GM18867 (cell line): ENCODE results near the gene NHP2.

Experiments used
- ATAC-seq: cut with Tn5 transposase; IDR thresholded peaks from one replicate; pipeline ENCODE4 v1.9.1; 2021; ENCODE audit warnings: mild to moderate bottlenecking, moderate library complexity; ENCODE audit not compliant: unreplicated experiment

The NHP2 gene

DNA sequence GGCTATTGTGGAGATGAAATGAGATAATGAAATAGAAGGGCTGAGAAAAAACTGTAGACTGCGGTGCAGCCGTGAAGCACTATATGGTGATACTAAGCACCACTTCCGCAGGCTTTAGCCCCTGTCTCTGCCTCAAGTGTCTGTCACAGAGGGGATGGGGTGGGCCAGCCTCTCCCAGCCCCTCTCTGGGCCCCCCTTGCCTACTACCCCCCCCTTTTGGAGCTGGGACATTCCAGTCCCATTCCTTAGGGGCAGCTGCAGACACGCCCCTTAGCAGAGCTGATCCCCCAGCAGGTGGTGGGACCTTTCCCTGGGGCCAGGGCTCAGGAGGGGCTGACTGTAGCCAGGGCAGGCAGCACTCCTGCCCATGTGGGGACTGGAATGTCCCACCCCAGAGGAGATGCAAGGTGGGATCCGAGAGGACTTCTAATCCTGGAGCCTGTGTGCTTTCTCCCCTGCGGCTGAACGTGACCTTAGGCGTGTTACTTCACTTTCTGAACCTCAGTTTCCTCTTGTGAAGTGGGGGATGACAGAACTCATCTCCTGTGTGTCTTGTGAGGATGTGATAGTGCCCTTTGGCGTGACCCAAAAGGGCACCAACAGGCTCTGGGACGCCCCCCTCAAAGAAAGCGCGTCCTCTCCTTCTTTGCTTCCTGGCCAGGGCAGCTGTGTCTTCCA lies 38.4 kb downstream of the NHP2 start:
- peak; percentile 22 for ATAC-seq

DNA sequence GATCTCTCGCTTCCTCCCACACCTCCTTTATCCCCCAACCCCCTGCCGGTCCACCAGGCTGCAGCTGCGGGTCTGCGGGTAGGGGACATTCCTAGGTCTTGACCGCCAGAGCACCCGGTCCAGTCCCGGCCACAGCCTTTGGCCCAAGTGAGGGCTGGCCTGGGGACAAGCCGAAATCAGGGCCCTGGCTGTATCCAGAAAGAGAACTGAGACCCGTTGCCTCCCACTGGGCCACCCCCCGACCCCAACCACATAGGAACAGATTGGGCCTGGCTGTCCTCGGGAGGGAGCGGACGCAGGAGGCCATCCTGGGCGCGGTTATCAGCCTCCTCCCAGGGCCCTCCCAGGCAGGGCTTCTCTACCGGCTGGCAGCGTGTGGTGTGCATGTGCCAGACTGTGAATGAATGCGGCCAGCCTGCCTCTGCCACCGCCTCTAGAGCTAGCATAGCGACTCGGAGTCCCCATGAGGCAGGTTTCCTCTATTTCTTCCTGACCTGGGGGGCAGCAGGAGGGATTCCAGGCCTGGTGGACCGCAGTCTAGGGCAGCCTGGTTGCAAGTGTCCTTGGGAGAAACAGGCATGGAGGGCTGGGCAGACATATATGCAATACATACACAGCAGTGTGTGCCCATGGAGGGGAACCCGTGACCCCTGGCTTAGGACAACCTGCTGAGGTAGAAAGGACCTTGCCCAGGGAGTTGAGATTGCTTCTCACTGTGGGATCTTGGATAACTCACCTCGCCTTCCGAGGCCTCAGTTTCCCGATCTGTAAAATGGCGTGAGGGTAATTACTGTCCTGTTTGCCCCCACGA lies 39.2 kb downstream of the NHP2 start:
- ATAC-seq: no peak

DNA sequence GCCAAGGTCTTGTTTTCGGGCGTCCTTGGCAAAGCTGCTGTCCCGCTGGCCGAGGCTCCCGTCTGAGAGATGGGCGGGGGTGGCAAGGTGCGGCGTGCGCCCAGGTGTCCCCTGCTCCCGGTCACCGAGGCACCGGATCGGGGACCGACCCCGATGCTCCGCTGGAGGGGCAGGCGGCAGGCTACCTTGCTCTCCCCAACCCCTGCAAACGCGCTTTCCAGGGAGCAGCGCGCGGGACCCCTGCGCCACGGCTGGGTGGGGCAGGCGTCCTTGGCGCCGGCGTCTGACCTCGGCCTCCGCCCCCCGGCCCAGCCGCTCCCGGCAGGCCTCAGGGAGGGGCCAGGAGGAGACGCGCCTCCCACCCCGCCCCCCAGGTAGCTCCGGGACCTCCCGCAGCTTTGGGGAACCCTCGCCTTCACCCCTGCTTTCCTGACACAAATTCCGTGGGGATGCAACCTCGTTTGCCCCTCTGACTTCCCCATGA lies 39.8 kb downstream of the NHP2 start:
- ATAC-seq: no peak

DNA sequence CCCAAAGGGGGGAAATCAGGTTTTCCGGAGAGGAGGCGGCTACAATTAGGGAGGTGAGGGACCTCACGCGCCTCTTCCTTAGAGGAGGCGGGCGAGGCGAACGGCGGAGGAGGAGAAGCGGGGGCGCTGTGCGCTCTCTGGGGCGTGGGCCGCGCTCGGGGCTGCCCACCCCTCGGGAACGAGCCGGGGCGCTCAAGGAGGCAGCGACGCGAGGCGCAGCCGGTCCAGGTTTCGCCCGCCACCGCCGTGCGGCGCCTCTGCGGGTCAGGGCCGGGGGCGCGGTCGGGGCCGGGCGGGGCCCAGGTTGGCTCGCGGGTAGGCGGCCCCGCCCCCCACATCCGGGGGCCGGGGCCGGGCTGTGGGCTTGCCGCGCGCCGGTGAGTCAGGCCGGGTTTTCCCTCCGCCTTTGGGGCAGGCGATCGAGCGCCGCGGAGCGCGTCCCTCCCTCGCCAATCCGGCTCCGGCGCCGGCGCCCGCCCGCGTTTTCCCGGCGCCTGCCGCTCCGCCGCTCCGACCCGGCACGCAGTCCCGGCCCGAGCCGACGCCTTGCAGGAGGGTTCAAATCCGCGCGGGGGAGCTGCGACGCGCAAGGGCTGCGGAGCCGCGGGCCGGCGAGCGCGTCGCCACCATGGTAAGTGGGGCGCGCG lies 40.4 kb downstream of the NHP2 start, which contains the start of gene N4BP3:
N4BP3 (plus strand) TSS at position 392 of the 647 bp plus-strand sequence. CDS start 6,052 bp downstream, outside the sequence.
- ATAC-seq: peak; percentile 64

DNA sequence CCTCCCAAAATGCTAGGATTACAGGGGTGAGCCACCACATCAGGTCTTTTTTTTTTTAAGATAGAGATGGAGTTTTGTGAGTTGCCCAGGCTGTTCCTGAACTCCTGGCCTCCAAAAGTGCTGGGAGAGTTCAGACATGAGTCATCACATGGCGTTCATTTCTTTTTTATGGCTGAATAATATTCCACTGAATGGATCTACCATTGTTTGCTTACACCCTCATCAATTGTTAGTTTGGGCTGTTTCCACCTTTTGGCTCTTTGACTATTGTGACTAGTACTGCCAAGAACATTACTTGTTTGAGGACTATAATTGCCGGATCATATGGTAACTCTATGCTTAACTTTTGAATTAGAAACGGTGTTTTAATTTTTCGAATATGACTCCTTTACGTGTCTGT lies 41.1 kb downstream of the NHP2 start:
- no peak for ATAC-seq

DNA sequence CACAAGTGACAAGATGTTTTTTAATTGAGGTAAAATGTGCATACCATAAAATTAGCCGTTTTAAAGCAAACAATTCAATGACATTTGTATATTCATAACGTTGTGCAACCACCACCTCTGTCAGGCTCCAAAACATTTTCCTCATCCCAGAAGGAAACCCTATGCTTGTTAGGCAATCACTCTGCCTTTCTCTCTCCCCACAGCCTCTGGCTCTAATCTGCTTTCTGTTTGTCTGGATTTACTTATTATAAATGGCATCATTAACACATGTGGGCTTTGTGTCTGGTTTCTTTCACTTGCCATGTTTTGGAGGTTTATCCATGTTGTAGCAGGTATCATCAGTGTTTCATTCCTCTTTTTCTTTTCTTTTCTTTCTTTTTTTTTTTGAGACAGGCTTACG lies 41.8 kb downstream of the NHP2 start:
- ATAC-seq: no peak

DNA sequence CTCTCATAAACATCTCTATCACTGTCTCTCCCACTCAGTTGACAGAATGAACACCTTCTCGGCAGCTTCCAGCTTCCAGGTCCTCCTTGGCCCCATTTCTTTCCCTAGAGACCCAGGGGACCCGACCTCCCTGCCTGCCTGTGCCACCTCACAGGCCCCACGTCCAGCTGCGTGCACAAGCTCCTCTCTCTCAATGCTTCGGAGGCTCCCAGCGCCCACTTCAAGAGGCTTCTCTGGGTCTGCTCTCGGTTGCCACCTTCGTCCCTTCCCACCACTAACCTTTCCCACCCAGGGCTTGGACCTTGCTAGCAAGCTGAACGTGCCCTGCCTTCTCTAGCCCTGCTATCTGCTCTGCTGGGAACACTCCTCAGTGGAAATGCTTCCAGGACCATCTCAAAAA lies 43.2 kb downstream of the NHP2 start:
- no peak for ATAC-seq

DNA sequence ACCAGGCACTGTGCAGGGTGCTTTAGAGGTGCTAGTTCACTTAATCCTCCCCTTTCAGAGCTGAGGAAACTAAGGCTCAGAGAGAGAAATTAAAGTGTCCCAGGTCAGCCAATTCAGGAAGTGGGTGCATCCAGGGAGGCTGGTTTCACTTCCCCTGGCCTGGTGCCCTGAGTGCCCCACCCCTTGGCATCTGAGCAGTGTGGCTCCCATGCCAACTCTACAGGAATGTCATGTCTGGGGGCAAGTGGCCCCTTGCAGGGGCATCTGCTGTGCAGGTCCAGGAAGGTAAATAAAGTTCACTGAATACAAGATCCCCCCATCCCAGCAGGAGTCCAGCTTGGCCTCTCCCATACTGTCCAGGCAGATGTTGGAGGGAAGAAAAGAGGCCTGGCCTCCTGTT lies 44.7 kb downstream of the NHP2 start:
- ATAC-seq: no peak

DNA sequence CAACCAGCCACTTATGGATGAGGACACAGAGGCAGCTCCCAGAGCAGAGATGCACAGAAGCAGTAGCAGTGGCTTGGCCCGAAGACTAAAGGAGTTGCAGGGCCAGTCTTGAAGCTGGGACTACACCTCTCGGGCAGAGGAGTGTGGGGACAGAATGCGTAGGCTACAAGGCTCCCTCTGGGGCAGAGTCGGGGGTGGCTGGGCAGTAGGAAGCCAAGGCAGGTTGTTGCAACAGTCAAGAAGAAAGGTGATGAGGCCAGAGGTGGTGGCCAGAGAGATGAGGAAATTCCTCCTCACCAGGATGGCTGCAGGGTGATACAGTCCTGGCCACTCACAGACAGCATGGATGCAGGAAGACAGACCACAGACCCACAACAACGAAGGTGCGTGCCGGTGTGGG lies 45.2 kb downstream of the NHP2 start:
- ATAC-seq: no peak

DNA sequence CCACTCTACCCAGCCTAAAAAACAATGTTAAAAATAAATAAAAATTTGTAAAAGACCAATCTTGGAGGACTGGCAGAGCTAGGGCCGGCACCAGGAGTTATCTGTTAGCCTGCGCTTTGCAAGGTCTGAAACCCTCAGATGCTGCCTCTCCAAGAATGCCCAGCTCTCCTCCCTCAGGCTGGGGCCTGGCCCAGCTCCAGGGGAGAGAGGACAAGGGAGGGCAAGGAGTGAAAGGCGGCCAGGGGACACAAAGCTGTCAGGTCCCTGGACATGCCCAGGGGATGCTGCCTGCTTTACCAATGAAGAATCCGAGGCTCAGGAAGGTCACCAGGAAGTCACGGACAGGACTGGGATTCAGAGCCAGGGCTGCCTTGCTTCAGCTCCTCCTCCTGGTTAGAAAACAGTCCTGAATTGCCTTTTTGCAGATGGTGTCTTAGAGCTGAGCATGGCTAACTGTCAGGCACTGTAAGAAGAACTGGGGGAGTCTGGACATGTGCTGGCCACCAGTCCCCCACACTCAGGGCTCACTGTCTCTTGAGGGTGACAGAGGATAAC lies 45.9 kb downstream of the NHP2 start:
- no peak for ATAC-seq

DNA sequence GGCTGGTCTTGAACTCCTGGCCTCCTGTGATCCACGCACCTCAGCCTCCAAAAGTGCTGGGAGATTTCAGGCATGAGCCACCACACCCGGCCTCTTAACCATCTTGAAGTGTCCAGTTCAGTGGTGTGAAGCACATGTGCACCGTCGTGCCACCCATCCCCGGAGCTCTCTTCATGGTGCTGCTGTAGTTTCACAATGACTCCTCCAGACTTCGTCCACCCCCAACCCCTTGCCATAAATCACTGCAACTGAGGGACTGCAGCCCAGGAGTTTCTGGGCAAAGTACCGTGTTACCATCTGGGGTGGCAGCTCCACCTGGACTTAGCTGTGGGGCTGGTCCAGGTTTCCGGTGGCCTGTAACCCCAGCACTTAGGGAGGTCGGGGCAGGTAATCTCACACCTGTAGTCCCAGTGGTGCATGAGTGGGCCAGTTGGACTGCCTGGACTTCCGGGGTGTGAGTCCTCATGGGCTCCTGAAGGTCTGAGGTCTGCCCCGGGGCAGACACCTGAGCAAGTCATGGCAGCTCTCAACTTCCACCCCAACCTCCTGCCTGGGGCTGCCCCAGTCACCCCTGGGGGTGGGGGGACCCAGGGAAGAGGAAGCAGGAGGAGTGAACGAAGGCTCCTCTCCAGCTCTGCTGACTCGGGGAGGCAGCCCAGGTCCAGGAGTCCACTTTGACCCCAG lies 47.0 kb downstream of the NHP2 start:
- ATAC-seq: peak; percentile 58

DNA sequence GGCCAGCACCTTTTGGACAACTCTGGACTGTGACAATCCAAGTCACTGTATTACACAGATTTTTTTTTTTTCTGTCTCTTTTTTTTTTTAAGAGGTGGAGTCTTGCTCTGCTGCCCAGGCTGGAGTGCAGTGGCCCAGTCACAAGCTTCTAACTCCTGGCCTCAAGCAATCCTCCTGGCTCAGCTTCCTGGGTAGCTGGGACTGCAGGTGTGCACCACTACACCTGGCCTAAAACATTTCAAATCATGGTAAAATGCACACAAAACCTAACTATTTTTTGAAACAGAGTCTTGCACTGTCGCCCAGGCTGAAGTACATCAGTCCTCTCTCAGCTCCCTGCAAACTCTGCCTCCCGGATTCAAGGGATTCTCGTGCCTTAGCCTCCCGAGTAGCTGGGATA lies 47.6 kb downstream of the NHP2 start:
- ATAC-seq: no peak

DNA sequence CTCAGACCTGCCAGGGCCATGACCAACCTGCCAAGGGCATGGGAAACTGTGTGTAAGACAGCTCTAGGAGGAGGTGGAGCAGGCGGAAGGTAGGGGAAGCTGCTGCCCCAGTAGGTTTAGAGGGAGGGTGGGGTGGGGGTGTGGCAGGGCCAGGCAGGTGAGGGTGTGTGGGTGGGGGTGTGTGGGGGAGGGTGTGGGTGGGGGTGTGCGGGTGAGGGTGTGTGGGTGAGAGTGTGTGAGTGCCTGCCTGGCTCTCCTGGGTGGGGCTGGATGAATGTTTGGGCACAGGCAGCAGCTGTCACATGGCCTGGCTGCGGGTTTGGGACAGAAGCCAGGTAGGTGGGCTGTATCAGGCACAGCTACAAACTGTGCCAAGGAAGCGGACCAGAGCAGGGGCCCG lies 49.2 kb downstream of the NHP2 start:
- ATAC-seq: no peak

DNA sequence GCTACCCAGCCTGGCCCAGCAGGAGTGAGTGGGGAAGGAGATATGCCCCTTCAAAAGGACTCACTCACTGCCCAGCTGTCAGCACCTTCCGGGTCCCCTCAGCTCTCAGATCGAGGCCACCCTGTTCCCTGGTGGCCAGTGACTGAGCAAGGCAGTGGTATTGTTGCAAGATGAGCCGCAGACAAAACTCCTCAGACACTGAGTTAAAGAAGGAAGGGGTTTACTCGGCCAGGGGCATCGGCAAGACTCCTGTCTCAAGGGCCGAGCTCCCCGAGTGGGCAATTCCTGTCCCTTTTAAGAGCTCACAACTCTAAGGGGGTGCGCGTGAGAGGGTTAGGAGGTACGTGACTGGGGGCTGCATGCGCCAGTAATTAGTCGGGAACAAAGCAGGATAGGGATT lies 50.1 kb downstream of the NHP2 start:
- ATAC-seq: no peak
